ENCODE measurements around the gene UNC45B. TPM values are rescaled to one million over a fixed set of nuclear protein-coding genes. Genes with fewer than 3 reads are reported as not detected.

Gene UNC45B
- total RNA-seq, 1 donor from 2014 or later: 1.9 TPM

DNA sequence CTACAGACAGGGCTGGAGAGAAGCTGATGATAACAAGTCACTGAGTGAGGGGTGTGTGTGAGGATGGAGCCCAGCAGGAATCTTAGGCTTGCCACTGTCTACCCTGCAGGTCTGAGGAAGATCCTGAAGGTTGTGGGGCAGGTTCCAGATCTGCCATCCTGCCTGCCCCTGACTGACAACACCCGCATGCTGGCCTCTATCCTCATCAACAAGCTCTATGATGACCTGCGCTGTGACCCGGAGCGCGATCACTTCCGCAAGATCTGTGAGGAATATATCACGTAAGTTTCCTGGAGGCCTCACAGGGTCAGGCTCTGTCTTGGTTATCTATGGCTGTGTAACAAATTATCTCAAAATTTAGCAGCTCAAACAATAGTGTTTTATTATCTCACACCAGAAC, 16.3 kb downstream of the UNC45B start:
- TF ChIP-seq, protein P1, sequence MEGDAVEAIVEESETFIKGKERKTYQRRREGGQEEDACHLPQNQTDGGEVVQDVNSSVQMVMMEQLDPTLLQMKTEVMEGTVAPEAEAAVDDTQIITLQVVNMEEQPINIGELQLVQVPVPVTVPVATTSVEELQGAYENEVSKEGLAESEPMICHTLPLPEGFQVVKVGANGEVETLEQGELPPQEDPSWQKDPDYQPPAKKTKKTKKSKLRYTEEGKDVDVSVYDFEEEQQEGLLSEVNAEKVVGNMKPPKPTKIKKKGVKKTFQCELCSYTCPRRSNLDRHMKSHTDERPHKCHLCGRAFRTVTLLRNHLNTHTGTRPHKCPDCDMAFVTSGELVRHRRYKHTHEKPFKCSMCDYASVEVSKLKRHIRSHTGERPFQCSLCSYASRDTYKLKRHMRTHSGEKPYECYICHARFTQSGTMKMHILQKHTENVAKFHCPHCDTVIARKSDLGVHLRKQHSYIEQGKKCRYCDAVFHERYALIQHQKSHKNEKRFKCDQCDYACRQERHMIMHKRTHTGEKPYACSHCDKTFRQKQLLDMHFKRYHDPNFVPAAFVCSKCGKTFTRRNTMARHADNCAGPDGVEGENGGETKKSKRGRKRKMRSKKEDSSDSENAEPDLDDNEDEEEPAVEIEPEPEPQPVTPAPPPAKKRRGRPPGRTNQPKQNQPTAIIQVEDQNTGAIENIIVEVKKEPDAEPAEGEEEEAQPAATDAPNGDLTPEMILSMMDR (IDR thresholded peaks at IDR 0.05; ENCODE audit: unreplicated experiment): no peak
- Mint-ChIP-seq H3K27ac (ENCODE audit: unreplicated experiment) (no peak overlapping the region), H3K27me3 (ENCODE audit: unreplicated experiment) (peaks cover 1% of the 10 kb centered on the region), H3K4me3 (ENCODE audit: unreplicated experiment) (no peak overlapping the region), H3K9me3 (ENCODE audit: unreplicated experiment) (no peaks in the 10 kb centered on the region), H3K4me1 (ENCODE audit: unreplicated experiment) (peaks cover 3% of the 10 kb centered on the region), H3K36me3 (ENCODE audit: low read depth, unreplicated experiment) (no peaks in the 10 kb centered on the region)
- no peak for DNase-seq (ENCODE audit: low spot score)

DNA sequence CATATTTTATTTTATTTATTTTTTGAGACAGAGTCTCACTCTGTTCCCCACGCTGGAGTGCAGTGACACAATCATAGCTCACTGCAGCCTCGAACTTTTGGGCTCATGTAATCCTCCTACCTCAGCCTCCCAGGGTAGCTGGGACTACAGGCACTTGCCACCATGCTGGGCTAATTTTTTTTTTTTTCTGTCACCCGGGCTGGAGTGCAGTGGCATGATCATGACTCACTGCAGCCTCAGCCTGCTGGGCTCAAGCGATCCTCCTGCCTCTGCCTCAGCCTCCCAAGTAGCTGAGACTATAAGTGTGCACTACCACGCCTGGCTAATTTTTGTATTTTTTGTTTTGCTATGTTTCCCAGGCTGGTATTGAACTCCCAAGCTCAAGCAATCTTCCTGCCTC, 17.1 kb downstream of the UNC45B start:
- H3K9me3 Mint-ChIP-seq (ENCODE audit: unreplicated experiment): no peaks in the 10 kb centered on the region
- H3K27me3 Mint-ChIP-seq (ENCODE audit: unreplicated experiment): peaks cover 1% of the 10 kb centered on the region
- peaks cover 3% of the 10 kb centered on the region for H3K4me1 Mint-ChIP-seq (ENCODE audit: unreplicated experiment)
- TF ChIP-seq, protein P1 (IDR thresholded peaks at IDR 0.05; ENCODE audit: unreplicated experiment): no peak
- no peak overlapping the region for H3K4me3 Mint-ChIP-seq (ENCODE audit: unreplicated experiment)
- H3K36me3 Mint-ChIP-seq (ENCODE audit: low read depth, unreplicated experiment): no peaks in the 10 kb centered on the region
- no peak for DNase-seq (ENCODE audit: low spot score)
- no peak overlapping the region for H3K27ac Mint-ChIP-seq (ENCODE audit: unreplicated experiment)

DNA sequence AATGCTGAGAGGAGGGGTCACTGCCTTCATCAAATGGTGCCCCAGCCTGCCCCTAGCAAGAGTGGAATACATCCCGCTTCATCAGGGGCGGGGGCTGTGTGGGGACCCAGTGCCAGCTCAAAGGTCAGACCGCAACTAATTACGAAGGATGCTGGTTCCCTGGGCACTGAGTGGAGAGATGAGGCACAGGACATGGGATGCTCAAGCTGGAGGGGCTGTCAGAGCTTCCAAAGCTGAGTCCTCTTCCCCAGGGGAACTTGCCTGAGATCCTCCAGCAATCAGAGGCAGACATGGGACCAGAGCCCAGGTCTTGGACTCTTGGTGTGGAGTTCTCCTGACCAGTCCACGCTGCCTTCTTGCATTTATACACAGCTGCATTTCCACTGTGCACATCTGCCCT, 18.9 kb downstream of the UNC45B start:
- TF ChIP-seq, protein P1 (IDR thresholded peaks at IDR 0.05; ENCODE audit: unreplicated experiment): no peak

DNA sequence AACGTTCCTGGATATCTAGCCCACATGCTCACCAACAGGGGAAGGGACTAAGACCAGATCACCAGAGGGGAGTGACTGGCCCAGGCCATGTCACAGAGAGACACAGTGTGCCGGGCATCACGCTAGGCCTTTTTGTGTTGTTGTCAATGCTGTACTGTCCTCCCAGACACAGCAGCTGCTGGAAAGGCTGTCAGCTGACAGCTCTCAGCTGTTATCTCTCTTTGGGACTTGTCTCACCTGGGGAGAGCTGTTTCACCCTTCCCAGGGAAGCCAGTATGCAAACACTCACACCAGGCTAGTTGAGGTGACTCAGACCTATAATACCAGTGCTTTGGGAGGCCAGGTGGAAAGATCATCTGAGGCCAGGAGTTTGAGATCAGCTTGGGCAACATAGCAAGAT, 19.4 kb downstream of the UNC45B start:
- no peak for DNase-seq (ENCODE audit: low spot score)
- TF ChIP-seq, protein P1 (IDR thresholded peaks at IDR 0.05; ENCODE audit: unreplicated experiment): no peak
- Mint-ChIP-seq H3K27ac (ENCODE audit: unreplicated experiment) (no peak overlapping the region), H3K9me3 (ENCODE audit: unreplicated experiment) (no peaks in the 10 kb centered on the region), H3K36me3 (ENCODE audit: low read depth, unreplicated experiment) (no peaks in the 10 kb centered on the region), H3K4me1 (ENCODE audit: unreplicated experiment) (no peaks in the 10 kb centered on the region), H3K4me3 (ENCODE audit: unreplicated experiment) (no peak overlapping the region), H3K27me3 (ENCODE audit: unreplicated experiment) (peaks cover 1% of the 10 kb centered on the region)

More for the DNA sequence above, 18.9 kb downstream of the UNC45B start:
- H3K4me3 Mint-ChIP-seq (ENCODE audit: unreplicated experiment): no peak overlapping the region
- H3K9me3 Mint-ChIP-seq (ENCODE audit: unreplicated experiment): no peaks in the 10 kb centered on the region
- no peaks in the 10 kb centered on the region for H3K36me3 Mint-ChIP-seq (ENCODE audit: low read depth, unreplicated experiment)
- no peak for DNase-seq (ENCODE audit: low spot score)
- no peaks in the 10 kb centered on the region for H3K4me1 Mint-ChIP-seq (ENCODE audit: unreplicated experiment)
- peaks cover 1% of the 10 kb centered on the region for H3K27me3 Mint-ChIP-seq (ENCODE audit: unreplicated experiment)
- H3K27ac Mint-ChIP-seq (ENCODE audit: unreplicated experiment): no peak overlapping the region

DNA sequence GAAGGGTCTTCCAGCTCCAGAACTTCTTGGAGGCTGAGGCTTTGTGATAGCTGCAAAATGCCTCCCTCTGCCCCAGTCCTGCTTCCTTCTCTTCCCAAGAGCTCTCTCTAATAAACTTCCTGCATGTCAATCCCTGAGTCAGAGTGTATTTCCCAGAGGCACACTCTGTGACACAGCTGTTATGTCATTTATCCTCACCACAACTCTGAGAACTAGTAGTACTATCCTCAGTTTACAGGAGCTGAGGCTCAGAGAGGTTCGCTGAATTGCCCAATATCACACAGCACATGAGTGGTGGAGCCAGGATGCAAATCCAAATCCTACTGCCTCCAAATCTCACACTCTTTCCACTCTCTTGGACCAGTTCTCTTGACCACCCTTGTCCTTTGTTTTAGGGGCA, 20.0 kb downstream of the UNC45B start:
- Mint-ChIP-seq H3K27me3 (ENCODE audit: unreplicated experiment) (peaks cover 1% of the 10 kb centered on the region), H3K36me3 (ENCODE audit: low read depth, unreplicated experiment) (no peaks in the 10 kb centered on the region), H3K4me1 (ENCODE audit: unreplicated experiment) (no peaks in the 10 kb centered on the region), H3K27ac (ENCODE audit: unreplicated experiment) (no peak overlapping the region), H3K9me3 (ENCODE audit: unreplicated experiment) (no peaks in the 10 kb centered on the region), H3K4me3 (ENCODE audit: unreplicated experiment) (no peak overlapping the region)
- TF ChIP-seq, protein P1 (IDR thresholded peaks at IDR 0.05; ENCODE audit: unreplicated experiment): no peak
- no peak for DNase-seq (ENCODE audit: low spot score)
